Liver (tissue), 9 donors: Measurements from ENCODE around the gene P2RY6. TPM values are rescaled to one million over a fixed set of nuclear protein-coding genes. Genes with fewer than 3 reads are reported as not detected.

Source experiments
- DNase-seq: peaks from one replicate; pipeline ENCODE4 v3.0.0-alpha.2; 2017; ENCODE audit warnings: low spot score
- H3K27ac ChIP-seq, 2 donors: one replicate each; pipeline ENCODE4 v1.7.0; 2013; ENCODE audit warnings: inconsistent platforms in 2 of 2, low read length in 2 of 2, control low read depth in 1 of 2, low read depth in 1 of 2, mild to moderate bottlenecking in 1 of 2
- H3K27me3 ChIP-seq, 4 donors: one replicate each; pipeline versions ENCODE4 v1.6.1 to v1.7.0; 2013; ENCODE audit warnings: low read length in 3 of 4, inconsistent platforms in 1 of 4, mild to moderate bottlenecking in 1 of 4, moderate library complexity in 1 of 4; ENCODE audit not compliant: control insufficient read depth in 4 of 4, insufficient read depth in 4 of 4
- H3K36me3 ChIP-seq, 4 donors: one replicate each; pipeline versions ENCODE4 v1.6.1 to v1.7.0; 2013; ENCODE audit warnings: low read length in 3 of 4, mild to moderate bottlenecking in 3 of 4, low read depth in 1 of 4, moderate library complexity in 1 of 4; ENCODE audit not compliant: control insufficient read depth in 4 of 4, insufficient read depth in 3 of 4
- H3K4me1 ChIP-seq, 4 donors: one replicate each; pipeline versions ENCODE4 v1.6.1 to v1.7.0; 2013; ENCODE audit warnings: low read length in 3 of 4, mild to moderate bottlenecking in 3 of 4, moderate library complexity in 1 of 4; ENCODE audit not compliant: control insufficient read depth in 4 of 4, insufficient read depth in 4 of 4
- H3K4me3 ChIP-seq, 3 donors: one replicate each; pipeline versions ENCODE4 v1.6.1 to v1.7.0; 2013; ENCODE audit warnings: low read length in 3 of 3, control low read depth in 1 of 3, low read depth in 1 of 3, mild to moderate bottlenecking in 1 of 3
- H3K9ac ChIP-seq, 2 donors: one replicate each; pipeline ENCODE4 v1.7.0; 2013; ENCODE audit warnings: low read length in 2 of 2, mild to moderate bottlenecking in 2 of 2, moderate library complexity in 2 of 2, control low read depth in 1 of 2, low read depth in 1 of 2
- H3K9me3 ChIP-seq, 4 donors: one replicate each; pipeline versions ENCODE4 v1.6.1 to v1.7.0; 2013; ENCODE audit warnings: low read length in 3 of 4; ENCODE audit not compliant: control insufficient read depth in 4 of 4
- ATF3 ChIP-seq: IDR thresholded peaks from 2 replicates; pipeline ENCODE4 v1.6.1; 2016; ENCODE audit warnings: antibody characterized with exemption
- FOXA1 ChIP-seq: IDR thresholded peaks from 2 replicates; pipeline ENCODE4 v1.6.1; 2016; ENCODE audit warnings: antibody characterized with exemption
- HNF4A ChIP-seq, 2 donors: conservative IDR thresholded peaks; 2 replicates each; pipeline ENCODE4 v1.6.1; 2016; ENCODE audit warnings: antibody characterized with exemption in 2 of 2, mild to moderate bottlenecking in 2 of 2
- HNF4G ChIP-seq: IDR thresholded peaks from 2 replicates; pipeline ENCODE4 v1.6.1; 2016; ENCODE audit warnings: antibody characterized with exemption
- JUND ChIP-seq, 2 donors: IDR thresholded peaks; 2 replicates each; pipeline ENCODE4 v1.6.1; 2016; ENCODE audit warnings: antibody characterized with exemption in 2 of 2
- NR2F2 ChIP-seq: IDR thresholded peaks from 2 replicates; pipeline ENCODE4 v1.6.1; 2016; ENCODE audit warnings: antibody characterized with exemption
- RAD21 ChIP-seq, 2 donors: IDR thresholded peaks; 2 replicates each; pipeline ENCODE4 v1.6.1; 2016; ENCODE audit warnings: antibody characterized with exemption in 2 of 2, mild to moderate bottlenecking in 2 of 2
- REST ChIP-seq: IDR thresholded peaks from 2 replicates; pipeline ENCODE4 v1.6.1; 2016; ENCODE audit warnings: antibody characterized with exemption, mild to moderate bottlenecking
- RXRA ChIP-seq, 2 donors: IDR thresholded peaks; 2 replicates each; pipeline ENCODE4 v1.6.1; 2017 to 2018; ENCODE audit warnings: antibody characterized with exemption in 2 of 2, mild to moderate bottlenecking in 1 of 2
- SP1 ChIP-seq: IDR thresholded peaks from 2 replicates; pipeline ENCODE4 v1.6.1; 2018; ENCODE audit warnings: antibody characterized with exemption, mild to moderate bottlenecking
- TAF1 ChIP-seq: conservative IDR thresholded peaks from 2 replicates; pipeline ENCODE4 v1.6.1; 2016; ENCODE audit warnings: antibody characterized with exemption, mild to moderate bottlenecking
- YY1 ChIP-seq: IDR thresholded peaks from 2 replicates; pipeline ENCODE4 v1.6.1; 2016; ENCODE audit warnings: antibody characterized with exemption, mild to moderate bottlenecking
- ZBTB33 ChIP-seq: IDR thresholded peaks from 2 replicates; pipeline ENCODE4 v1.6.1; 2016; ENCODE audit warnings: antibody characterized with exemption
- WGBS: extraction: QIAGEN DNeasy Blood & Tissue Kit; methylation state at CpG from one replicate; pipeline ENCODE4 v1.1.7; 2013; 5-methylcytosine and 5-hydroxymethylcytosine counted together
- polyA plus RNA-seq, 2 donors: library from polyadenylated mRNA; stranded (reverse) in 1 of 2; unstranded in 1 of 2; fragments of 200-250 nt in 1 of 2; fragments of >200 nt in 1 of 2; fragmentation: Nextera tagmentation in 1 of 2; extraction: Ambion mirVana in 1 of 2; gene quantifications; one replicate each; pipeline versions ENCODE4 v1.2.1 to v1.2.3, GENCODE V29; 2013 to 2015
- total RNA-seq, 2 donors: library from RNA; depleted of rRNA; stranded (reverse); fragments of >200 nt; gene quantifications; one replicate each; pipeline ENCODE4 v1.2.3, GENCODE V29; 2014
- TF ChIP-seq, protein P1 (sequence below): fragments of 150-350 bp; IDR thresholded peaks from 2 replicates; pipeline ENCODE4 v1.5.1; 2017; ENCODE audit warnings: improper control_type of control experiment, low read depth, low read length; ENCODE audit not compliant: missing input control
- TF ChIP-seq, protein P2 (sequence below): IDR thresholded peaks from 2 replicates; pipeline ENCODE4 v1.6.1; 2016; ENCODE audit warnings: antibody characterized with exemption
- donor health status: healthy.
- donor health status: healthy.
- donor health status: healthy.
- donor health status: healthy.
- donor health status: healthy.

The P2RY6 gene
- total and polyA plus RNA-seq, 4 donors: 0.21 to 1.3 (median 0.78) TPM

GRCh38 chr11:73229896-73230875 is 42.0 kb upstream of the P2RY6 start:
- H3K4me3 ChIP-seq: no peak overlapping the region
- 86% methylated on average over 16 of the region's 16 CpGs for WGBS
- H3K27me3 ChIP-seq: no peaks in the 10 kb centered on the region
- no peak overlapping the region for H3K27ac ChIP-seq
- TF ChIP-seq RAD21 (IDR thresholded peaks at IDR 0.05) (no peak), HNF4A (conservative IDR thresholded peaks at IDR 0.05) (no peak), SP1 (no peak), REST (no peak), FOXA1 (no peak), JUND (IDR thresholded peaks at IDR 0.05) (no peak), YY1 (no peak), ZBTB33 (no peak), ATF3 (no peak), HNF4G (no peak), RXRA (IDR thresholded peaks at IDR 0.05) (no peak), NR2F2 (no peak), TAF1 (no peak)
- TF ChIP-seq, protein P1, sequence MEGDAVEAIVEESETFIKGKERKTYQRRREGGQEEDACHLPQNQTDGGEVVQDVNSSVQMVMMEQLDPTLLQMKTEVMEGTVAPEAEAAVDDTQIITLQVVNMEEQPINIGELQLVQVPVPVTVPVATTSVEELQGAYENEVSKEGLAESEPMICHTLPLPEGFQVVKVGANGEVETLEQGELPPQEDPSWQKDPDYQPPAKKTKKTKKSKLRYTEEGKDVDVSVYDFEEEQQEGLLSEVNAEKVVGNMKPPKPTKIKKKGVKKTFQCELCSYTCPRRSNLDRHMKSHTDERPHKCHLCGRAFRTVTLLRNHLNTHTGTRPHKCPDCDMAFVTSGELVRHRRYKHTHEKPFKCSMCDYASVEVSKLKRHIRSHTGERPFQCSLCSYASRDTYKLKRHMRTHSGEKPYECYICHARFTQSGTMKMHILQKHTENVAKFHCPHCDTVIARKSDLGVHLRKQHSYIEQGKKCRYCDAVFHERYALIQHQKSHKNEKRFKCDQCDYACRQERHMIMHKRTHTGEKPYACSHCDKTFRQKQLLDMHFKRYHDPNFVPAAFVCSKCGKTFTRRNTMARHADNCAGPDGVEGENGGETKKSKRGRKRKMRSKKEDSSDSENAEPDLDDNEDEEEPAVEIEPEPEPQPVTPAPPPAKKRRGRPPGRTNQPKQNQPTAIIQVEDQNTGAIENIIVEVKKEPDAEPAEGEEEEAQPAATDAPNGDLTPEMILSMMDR: no peak
- TF ChIP-seq, protein P2, sequence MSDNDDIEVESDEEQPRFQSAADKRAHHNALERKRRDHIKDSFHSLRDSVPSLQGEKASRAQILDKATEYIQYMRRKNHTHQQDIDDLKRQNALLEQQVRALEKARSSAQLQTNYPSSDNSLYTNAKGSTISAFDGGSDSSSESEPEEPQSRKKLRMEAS: no peak
- H3K9me3 ChIP-seq: no peaks in the 10 kb centered on the region
- no peak for DNase-seq
- no peak overlapping the region for H3K9ac ChIP-seq
- H3K36me3 ChIP-seq: no peaks in the 10 kb centered on the region
- H3K4me1 ChIP-seq: peaks cover 2 to 30% (median 22%) of the 10 kb centered on the region in 4 donors
